HG03439 (cell line): ENCODE data around the gene RBM33.
"Not testable (repeated sequence)": the region's sequence is repeated elsewhere in the genome, so short reads cannot be mapped to it uniquely, and the experiment has no call there.

ENCODE experiments used
- ATAC-seq: cut with Tn5 transposase; IDR thresholded peaks from one replicate; pipeline ENCODE4 v1.9.1; 2021; ENCODE audit warnings: mild to moderate bottlenecking, moderate library complexity; ENCODE audit not compliant: unreplicated experiment

Gene RBM33

DNA sequence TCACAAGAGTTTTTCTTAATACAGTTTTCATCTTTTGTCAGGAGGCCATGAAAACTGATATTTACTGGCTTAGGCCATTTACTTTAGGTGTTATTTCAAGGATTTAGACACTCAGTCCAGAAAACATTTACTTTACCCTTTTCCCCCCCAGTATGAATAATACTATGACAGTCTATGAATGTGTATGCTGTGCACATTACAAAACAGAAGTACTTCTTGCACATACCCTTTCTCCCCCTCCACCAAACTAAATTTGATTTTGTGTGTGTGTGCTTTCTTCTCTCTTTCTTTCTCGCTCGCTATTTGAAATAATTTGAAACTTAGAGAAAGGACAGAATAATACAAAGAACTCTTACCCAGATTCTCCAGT is 41.3 kb downstream of the RBM33 start:
- ATAC-seq, result no peak

DNA sequence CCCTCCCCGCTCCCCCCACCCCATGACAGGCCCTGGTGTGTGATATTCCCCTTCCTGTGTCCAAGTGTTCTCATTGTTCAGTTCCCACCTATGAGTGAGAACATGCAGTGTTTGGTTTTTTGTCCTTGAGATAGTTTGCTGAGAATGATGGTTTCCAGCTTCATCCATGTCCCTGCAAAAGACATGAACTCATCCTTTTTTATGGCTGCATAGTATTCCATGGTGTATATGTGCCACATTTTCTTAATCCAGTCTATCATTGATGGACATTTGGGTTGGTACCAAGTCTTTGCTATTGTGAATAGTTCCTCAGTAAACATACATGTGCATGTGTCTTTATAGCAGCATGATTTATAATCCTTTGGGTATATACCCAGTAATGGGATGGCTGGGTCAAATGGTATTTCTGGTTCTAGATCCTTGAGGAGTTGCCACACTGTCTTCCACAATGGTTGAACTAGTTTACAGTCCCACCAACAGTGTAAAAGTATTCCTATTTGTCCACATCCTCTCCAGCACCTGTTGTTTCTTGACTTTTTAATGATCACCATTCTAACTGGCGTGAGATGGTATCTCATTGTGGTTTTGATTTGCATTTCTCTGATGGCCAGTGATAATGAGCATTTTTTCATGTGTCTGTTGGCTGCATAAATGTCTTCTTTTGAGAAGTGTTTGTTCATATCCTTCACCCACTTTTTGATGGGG is 42.3 kb downstream of the RBM33 start:
- ATAC-seq, result not testable (repeated sequence)

DNA sequence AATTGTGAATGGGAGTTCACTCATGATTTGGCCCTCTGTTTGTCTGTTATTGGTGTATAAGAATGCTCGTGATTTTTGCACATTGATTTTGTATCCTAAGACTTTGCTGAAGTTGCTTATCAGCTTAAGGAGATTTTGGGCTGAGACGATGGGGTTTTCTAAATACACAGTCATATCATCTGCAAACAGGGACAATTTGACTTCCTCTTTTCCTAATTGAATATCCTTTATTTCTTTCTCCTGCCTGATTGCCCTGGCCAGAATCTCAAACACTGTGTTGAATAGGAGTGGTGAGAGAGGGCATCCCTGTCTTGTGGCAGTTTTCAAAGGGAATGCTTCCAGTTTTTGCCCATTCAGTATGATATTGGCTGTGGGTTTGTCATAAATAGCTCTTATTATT is 43.8 kb downstream of the RBM33 start:
- ATAC-seq, result not testable (repeated sequence)

DNA sequence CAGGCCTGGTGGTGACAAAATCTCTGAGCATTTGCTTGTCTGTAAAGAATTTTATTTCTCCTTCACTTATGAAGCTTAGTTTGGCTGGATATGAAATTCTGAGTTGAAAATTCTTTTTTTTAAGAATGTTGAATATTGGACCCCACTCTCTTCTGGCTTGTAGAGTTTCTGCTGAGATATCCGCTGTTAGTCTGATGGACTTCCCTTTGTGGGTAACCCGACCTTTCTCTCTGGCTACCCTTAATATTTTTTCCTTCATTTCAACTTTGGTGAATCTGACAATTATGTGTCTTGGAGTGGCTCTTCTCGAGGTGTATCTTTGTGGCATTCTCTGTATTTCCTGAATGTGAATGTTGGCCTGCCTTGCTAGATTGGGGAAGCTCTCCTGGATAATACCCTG is 46.2 kb downstream of the RBM33 start:
- not testable (repeated sequence) for ATAC-seq

DNA sequence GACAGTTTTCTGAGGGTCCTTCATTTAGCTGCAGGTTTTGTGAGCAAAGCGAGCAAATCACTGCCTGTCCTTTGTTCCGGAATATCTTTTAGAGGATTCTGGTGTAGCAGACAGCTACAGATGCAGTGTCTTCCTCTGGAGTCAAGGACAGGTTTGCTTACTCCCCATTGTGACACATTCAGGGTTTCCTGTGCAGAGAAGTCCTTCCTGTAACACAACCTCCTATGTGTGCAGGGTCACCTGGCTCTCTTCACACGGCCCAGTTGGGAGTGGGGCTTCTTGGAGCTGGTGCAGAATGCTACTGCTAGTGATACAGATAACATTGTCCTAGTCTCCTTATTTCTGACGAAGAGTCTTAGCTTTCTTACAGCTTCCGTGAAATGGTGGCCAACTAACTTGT is 47.9 kb downstream of the RBM33 start:
- no peak for ATAC-seq

DNA sequence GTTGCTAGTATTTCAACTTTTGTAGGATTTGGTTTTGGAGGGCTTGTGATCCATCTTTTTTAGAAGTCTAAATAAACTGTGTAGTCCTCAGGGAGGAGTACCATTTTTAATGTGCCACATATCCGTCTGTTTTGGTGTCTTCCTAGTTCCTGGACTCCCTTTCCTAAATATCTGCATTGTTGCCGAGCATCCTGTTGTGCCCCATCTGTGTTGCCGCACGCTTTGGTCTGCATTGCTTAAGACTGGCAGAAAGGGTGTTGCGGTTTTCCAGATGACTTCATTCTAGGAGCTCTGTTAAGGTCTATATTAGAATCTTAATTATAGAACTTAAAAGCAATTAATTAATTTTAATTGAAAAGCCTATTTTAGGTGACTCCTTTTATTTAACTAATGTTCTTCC is 49.4 kb downstream of the RBM33 start:
- no peak for ATAC-seq

DNA sequence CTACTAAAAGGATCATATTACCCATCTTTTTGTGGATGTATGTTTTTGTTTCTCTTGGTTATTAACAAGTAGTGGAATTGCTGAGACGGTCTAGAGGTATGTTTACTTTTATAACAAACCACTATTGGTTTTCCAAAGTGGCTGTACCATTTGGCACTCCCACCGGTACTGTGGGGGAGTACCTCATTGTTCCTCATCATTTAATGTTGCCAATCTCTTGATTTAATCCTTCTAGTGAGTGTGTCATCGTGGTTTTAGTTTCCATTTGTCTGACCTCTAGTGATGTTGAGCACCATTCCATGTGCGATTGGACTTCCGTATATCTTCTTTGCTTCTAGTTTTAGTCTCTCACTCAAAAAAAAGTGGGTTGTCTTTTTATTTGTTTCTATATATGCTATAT is 50.4 kb downstream of the RBM33 start:
- no peak for ATAC-seq

DNA sequence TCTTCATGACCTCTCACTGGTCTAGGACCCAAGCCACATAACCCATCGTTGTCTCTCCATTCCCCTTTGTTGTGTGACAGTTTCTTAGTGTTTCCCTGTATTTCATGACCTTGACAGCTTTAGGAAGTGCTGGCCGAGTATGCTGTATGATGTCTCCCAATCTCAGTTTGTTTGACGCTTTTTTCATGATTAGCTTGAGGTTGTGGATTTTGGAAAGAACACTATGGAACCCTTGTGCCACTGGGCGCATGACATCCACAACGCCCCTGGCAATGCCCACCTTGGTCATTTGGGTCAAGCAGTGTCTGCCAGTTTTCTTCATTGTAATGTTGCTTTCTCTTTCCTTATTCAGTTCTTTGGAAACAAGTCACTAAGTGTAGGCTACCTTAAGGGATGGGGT is 52.3 kb downstream of the RBM33 start:
- no peak for ATAC-seq

DNA sequence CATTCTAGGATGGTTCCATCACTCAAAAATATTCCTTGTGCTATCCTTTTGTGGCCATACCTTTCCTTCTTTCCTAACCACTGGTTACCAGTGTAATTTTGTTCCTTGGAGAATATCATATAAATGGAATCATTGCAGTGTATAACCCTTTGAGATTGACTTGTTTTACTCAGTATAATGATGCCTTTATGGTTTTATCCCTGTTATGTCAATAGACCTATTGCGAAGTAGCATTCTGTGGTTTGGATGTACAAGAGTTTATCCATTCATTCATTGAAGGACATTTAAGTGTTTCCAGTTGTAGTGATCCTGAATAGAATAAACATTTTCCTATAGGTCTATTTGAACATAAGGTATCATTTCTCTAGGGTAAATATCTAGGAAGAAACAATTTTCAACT is 54.2 kb downstream of the RBM33 start:
- no peak for ATAC-seq

DNA sequence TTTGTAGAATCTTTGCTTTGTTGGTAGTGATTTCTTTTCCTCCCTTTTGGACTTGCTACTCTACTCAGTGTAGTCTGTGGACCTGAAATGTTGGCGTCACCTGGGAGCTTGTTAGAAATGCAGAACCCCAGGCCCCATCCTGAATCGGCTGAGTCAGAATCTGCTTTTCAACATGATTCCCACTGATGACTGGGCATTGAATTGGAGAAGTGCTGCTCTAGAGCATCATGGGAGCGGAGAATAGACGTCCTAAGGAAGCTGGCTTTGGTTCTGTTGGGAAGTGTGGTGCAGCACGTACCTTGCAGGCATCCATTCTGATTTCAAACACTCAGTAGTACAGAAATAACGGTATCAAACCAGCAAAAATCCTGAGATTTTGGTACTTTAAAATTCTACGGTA is 54.7 kb downstream of the RBM33 start:
- ATAC-seq, result no peak

DNA sequence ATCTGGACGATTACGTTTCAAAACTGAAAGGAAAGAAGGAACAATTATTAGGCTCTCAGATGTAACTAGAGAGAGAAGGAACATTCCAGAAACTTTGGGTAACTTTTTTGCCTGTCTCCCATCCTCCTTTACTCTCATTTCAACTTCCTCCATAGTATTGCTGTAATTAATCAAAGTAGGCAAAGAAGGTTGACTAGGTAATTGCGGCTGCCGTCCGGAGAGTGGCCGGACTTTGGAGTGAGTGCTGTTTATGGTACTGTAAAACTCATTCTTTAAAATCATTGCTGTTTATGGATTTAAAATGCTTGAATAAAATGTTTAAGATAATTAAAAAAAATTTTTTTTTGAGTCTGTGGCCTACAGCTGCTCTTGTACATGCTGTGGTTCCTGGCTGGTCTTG is 56.4 kb downstream of the RBM33 start:
- ATAC-seq, result no peak

DNA sequence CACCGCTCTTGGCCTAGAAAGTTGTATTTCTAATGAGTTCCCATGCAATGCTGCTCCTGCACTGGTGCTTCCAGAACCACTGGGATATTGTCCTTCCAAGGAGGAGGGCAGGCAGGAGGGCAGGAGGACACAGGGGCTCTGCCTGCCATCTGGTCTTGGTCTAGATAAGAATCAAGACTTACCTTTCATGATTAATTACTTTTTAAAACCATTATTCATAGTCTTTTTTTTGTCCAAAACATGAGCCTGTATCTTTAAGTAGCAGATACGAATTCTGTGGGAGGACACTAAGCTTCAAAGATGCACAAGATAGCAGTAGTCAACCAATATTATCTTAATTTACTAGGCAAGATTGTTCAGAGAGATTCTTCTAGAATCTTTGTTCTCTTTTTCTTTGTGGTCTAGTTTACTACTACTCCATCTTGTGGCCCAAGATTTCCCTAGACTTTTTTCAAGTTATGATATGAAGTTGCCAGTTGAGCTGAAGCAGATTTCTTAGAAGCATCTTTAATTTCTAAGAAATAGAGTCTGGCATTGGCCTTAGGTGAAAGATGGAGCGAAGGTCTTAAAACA is 57.6 kb downstream of the RBM33 start:
- ATAC-seq, result no peak

DNA sequence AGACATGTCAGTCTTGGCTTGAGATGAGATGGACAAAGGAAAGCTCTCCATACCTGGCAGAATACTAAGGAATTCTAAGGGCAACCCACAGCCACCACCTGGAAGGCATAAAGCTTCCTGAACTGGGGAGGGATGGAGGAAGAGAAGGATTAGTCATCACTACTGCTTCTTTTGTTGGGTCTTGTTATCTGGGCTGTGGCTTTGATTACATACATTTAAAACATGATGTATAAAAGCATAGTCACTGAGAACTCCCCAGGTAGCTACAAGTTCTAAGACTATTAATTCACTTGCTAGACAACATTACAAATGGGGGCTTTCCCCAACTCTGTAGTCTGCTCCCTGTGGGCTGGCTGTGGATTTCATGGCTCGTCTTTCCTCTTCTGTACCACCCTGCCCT is 58.2 kb downstream of the RBM33 start:
- no peak for ATAC-seq

DNA sequence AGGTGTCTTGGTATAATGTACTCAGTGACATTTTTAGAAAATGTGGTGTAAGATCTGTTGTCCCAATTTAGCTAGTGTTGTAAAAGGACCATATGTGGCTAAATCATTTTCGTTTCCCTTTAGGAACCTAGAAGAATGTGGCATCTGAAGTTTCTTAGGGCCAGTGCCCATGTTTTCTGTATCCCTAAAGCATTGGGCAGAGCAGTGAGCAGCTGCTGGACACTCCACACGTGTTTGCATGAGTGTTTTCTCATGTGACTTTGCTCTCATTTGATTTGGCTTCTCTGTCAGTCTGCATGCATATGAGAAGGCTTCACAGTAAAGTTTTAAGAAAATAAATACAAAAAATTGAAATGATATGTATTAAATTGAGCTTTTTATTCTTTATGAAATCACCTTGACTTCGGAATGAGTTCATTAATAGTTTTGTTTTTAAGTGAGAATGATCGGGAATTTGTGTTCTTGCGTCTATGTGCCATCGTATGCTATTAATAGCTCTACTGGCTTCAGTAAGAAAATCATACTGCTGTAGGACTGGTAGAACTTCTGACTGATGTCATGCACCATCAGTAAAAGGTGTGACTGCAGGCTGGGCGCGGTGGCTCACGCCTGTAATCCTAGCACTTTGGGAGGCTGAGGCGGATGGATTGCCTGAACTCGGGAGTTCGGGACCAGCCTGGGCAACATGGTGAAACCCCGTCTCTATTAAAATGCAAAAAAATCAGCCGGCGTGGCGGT is 61.3 kb downstream of the RBM33 start:
- ATAC-seq, result no peak

DNA sequence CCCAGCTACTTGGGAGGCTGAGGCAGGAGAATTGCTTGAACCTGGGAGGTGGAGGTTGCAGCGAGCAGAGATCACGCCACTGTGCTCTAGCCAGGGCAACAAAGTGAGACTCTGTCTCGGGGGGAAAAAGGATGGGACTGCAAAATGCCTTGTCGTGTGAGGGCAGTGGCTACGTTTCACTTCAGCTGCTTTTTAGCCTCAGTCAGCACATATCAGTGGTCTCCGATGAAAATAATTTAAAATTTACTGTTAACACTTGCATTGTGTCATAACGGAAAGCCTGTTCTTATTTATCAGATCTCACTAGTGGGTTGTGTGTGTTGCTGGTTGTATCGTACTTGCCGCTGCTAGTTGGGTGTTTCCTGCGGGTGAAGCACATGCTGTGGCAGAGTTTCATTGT is 61.9 kb downstream of the RBM33 start:
- ATAC-seq, result no peak

DNA sequence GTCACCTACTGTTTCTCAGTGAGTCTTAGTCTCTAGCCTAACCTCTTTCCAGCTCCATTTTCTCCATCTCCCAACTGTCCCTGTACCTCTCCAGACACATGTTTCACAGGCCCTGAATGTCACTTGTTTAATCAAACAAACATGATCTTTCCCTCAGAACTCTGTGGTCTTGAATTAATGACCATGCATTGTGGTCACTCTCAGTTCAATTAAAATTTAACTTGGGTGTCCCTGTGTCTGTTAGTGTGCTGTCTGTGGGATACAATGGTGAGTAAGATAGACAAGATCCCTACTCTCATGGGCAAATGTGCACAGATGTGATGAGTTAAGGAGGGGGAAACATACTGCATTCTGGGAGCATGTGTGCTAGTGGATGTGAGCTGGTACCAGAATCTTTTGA is 65.0 kb downstream of the RBM33 start:
- ATAC-seq, result no peak

DNA sequence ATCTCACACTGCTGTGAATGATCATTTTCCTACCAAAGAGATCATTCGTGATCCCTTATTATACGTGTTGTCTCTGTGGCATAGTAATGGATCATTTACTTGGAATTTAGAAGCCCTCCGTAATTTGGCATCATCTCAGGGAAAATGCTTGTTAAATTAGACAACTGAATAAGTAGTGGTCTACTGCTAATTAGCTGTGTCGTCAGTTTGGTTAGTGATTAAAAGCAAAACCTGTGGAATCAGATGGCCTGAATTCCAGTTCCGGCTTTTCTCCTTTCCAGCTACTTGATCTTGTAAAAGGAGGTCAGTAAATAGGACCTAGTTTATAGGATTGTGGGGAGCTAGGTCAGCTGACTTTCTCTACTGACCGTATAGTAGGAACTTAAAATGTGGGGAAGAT is 65.6 kb downstream of the RBM33 start:
- ATAC-seq, result no peak

DNA sequence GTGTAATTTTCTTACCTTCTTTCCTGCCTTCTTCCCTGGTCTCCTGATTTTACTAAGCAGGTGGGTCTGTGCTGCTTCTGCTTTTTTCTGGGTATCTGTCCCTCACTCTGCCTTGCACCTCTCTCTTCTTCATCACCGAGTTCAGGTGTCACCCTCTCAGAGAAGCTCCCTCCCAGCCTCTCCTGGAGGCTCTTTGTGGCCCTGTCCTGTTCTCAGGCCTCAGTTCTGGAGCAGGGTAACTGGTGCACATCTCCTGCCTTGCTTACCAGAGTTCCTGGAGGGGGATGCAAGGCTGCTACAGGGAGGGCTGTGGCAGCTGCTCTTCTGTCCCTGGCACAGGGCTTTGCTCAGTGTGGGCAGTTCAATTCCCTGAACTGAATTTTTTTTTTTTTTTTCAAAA is 66.1 kb downstream of the RBM33 start:
- ATAC-seq, result no peak

DNA sequence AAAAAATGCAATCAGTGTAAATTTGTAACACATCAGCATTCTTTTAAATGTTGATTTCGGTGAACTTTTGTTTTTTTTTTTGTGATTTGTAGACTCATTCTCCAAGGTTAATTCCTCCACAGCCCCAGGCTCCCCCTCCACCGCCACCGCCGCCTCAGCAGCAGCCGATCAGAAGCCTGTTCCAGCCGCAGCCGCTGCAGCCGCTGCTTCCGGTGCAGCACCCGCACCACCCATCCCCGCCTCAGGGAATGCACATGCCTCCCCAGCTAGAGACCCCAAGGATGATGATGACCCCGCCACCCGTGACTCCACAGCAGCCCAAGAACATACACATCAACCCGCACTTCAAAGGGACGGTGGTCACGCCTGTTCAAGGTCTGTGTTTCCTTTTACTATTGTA is 66.6 kb downstream of the RBM33 start:
- no peak for ATAC-seq

DNA sequence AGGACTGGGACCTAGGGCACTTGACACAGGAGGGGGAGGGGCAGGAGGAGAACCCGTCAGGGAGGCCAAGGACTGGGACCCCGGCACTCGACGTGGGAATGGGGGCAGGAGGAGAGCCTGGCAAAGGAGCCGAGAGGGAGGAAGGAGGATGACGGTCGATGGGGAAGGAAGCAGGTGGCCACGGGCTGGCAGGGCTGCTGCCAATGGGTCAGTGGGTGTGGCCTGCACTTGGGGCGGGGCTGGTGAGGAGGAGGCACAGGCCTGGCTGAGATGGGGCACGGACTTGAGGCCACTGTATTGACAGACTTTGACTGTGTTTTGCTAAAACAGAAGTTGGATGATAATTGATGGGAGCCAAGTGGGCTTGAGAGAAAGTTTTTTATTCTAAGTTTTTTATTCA is 68.9 kb downstream of the RBM33 start:
- no peak for ATAC-seq

DNA sequence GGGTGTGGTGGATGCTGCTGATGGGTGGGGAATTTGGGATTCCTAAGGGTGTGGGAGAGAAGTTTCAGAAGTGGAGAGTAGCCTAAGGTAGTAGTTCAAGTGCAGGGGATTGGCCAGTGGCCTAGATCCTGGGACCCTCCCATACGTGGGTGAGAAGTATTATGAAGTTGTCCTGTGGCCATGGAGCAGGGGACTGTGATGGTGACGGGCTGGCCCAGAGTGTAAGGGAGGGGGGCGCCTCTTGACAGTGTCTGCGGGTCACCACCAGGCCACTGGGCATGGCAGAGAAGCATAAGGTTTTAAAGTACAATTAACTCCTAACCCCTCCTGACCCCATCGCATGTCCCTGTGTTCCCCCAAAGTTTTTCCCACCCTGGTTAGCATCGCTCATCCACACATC is 70.2 kb downstream of the RBM33 start:
- ATAC-seq, result no peak

DNA sequence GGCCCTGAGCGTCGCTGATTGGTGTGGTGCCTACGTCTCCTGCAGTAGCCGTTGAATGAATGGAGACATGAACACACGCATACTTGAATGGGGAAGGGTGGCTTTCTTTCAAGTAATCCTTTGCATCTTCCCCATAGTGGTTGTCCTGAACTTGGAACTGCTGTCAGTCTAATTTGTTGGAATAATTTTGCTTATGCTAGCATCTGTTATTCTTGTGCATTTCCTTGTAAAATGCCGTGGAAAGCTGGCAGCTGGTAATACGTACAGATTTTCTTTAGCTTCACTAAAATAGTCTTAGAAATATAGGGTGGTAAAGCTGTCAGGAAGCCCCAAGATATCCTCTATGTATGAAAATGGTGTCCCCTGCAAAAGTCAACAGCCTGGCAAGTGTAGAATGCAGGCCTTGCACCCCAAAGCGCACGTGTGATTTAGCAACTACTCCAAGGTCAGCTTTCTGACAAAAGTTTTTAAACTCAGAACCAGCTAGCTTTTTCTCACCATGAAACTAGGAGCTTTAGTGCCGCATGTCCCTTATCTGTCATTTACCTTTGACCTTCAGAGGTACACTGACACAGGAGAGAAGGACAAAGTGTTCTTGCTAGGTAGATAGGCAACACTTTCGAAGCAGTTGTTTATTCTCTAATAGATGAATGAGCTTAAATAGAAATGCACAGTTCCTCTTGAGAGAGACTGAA is 70.8 kb downstream of the RBM33 start:
- ATAC-seq, result no peak
